HUES48 (cell line): ENCODE data around the gene CRTAP.
"Not testable (repeated sequence)": the region's sequence is repeated elsewhere in the genome, so short reads cannot be mapped to it uniquely, and the experiment has no call there.

ENCODE experiments used
- H3K27ac ChIP-seq: one replicate; pipeline ENCODE4 v1.7.0; 2013; ENCODE audit warnings: low read depth, low read length, inconsistent platforms
- H3K27me3 ChIP-seq: 2 replicates; pipeline ENCODE4 v1.6.1; 2013; ENCODE audit warnings: mild to moderate bottlenecking, low read length; ENCODE audit not compliant: control insufficient read depth, insufficient read depth
- H3K36me3 ChIP-seq: 2 replicates; pipeline ENCODE4 v1.6.1; 2013; ENCODE audit warnings: low read length; ENCODE audit not compliant: control insufficient read depth, insufficient read depth
- H3K4me1 ChIP-seq: 2 replicates; pipeline ENCODE4 v1.6.1; 2013; ENCODE audit warnings: mild to moderate bottlenecking, low read length; ENCODE audit not compliant: control insufficient read depth, insufficient read depth
- H3K4me3 ChIP-seq: 2 replicates; pipeline ENCODE4 v1.5.1; 2013; ENCODE audit warnings: mild to moderate bottlenecking, low read depth, low read length
- H3K9ac ChIP-seq: 2 replicates; pipeline ENCODE4 v1.6.1; 2013; ENCODE audit warnings: mild to moderate bottlenecking, low read depth, low read length, moderate library complexity
- H3K9me3 ChIP-seq: 2 replicates; pipeline ENCODE4 v1.6.1; 2013; ENCODE audit warnings: low read length; ENCODE audit not compliant: control insufficient read depth, insufficient read depth

CRTAP gene

DNA sequence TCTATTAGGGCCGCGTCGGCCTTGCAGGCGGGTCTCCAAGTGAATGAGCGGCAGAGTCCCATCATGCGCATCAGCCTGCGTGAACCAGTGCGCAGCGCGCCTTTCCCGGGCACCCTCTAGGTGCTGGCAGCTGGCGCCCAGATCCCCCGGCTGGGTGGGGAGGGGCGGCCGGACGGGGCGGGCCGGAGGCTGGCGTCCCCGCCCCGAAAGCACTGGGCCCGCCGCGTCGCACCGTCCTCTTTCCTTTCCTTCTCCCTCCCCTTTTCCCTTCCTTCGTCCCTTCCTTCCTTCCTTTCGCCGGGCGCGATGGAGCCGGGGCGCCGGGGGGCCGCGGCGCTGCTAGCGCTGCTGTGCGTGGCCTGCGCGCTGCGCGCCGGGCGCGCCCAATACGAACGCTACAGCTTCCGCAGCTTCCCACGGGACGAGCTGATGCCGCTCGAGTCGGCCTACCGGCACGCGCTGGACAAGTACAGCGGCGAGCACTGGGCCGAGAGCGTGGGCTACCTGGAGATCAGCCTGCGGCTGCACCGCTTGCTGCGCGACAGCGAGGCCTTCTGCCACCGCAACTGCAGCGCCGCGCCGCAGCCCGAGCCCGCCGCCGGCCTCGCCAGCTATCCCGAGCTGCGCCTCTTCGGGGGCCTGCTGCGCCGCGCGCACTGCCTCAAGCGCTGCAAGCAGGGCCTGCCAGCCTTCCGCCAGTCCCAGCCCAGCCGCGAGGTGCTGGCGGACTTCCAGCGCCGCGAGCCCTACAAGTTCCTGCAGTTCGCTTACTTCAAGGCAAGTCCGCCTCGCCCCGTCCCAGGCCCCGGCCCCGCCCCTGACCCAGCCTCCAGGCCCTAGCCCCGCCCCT lies at the start of gene CRTAP:
TSS of gene CRTAP (plus strand) at position 243 of the 850 bp plus-strand sequence. CDS start at position 307, 64 bp downstream.
- H3K27me3 ChIP-seq, result no peaks in the 10 kb centered on the region
- peak within 1 kb of the TSS; percentile 76 for H3K9ac ChIP-seq
- H3K4me3 ChIP-seq, result peak within 1 kb of the TSS; percentile 92
- H3K9me3 ChIP-seq, result no peaks in the 10 kb centered on the region
- peak within 1 kb of the TSS; percentile 87 for H3K27ac ChIP-seq
- no peaks in the 10 kb centered on the region; the same call in 1 of the 2 replicates for H3K36me3 ChIP-seq
- H3K4me1 ChIP-seq, result 0 out of 2 replicates have a peak, but pooled peaks cover 8% of the 10 kb centered on the region

DNA sequence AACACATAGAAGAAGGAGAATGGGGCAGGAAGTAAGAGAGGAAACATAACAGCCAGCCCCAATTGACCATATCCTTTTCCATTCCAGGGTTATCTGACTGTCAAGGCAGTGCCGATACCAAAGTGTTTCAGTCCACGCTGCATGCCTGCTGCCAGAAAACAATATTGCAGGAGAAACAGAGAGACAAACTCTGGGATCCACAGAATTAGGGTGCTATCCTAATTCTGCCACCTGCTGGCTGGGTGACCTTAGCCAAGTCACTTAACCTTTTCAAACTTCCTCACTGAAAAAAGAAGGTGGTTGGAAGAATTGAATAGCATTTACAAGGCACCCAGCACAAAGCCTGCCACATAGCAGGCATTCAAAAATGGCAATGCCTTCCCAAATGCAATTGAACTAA lies 48.9 kb upstream of the CRTAP start:
- Histone ChIP-seq H3K4me1 (no peaks in the 10 kb centered on the region), H3K4me3 (no peak overlapping the region), H3K27ac (no peak overlapping the region), H3K9ac (no peak overlapping the region), H3K36me3 (peaks cover 24% of the 10 kb centered on the region), H3K27me3 (no peaks in the 10 kb centered on the region), H3K9me3 (no peaks in the 10 kb centered on the region)

GRCh38 chr3:33067484-33067883 lies 46.3 kb upstream of the CRTAP start:
- Histone ChIP-seq H3K27ac (no peak overlapping the region), H3K9ac (no peak overlapping the region), H3K4me3 (no peak overlapping the region), H3K36me3 (peaks cover 23% of the 10 kb centered on the region), H3K4me1 (0 out of 2 replicates have a peak, but pooled peaks cover 3% of the 10 kb centered on the region), H3K9me3 (no peaks in the 10 kb centered on the region), H3K27me3 (no peaks in the 10 kb centered on the region)

- not testable (repeated sequence) for H3K9ac ChIP-seq, H3K4me3 ChIP-seq, H3K27ac ChIP-seq, H3K27me3 ChIP-seq, H3K9me3 ChIP-seq, H3K4me1 ChIP-seq
- peaks cover 15% of the 10 kb centered on the region for H3K36me3 ChIP-seq
Observed at GRCh38 chr3:33069862-33070261, 44.0 kb upstream of the CRTAP start.

- Histone ChIP-seq H3K36me3 (peaks cover 11% of the 10 kb centered on the region), H3K9ac (no peak overlapping the region), H3K4me1 (0 out of 2 replicates have a peak, but pooled peaks cover 5% of the 10 kb centered on the region), H3K4me3 (no peak overlapping the region), H3K27me3 (no peaks in the 10 kb centered on the region), H3K9me3 (no peaks in the 10 kb centered on the region), H3K27ac (no peak overlapping the region)
Observed at GRCh38 chr3:33071181-33071580, 42.6 kb upstream of the CRTAP start.

DNA sequence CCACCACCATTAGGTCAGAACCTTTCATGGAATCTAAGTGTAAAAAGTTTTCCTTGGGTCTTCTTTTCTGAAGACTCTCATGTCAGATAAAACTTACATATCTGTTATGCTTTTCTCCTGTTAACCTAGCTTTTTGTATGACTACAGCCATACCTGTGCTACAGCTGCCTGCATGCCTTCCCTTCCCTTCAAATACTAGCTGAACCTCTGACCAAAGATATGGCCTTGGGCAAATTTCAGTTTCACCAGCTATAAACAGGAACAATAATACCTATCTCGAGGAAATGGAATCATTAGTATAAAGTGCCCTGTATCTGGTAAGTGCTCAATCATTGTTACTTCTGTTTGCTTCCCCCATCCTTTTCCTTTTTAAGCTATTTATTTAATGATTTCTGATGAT lies 41.9 kb upstream of the CRTAP start:
- Histone ChIP-seq H3K9me3 (no peaks in the 10 kb centered on the region), H3K36me3 (peaks cover 11% of the 10 kb centered on the region), H3K4me3 (no peak overlapping the region), H3K27ac (no peak overlapping the region), H3K4me1 (0 out of 2 replicates have a peak, but pooled peaks cover 5% of the 10 kb centered on the region), H3K9ac (no peak overlapping the region), H3K27me3 (no peaks in the 10 kb centered on the region)

DNA sequence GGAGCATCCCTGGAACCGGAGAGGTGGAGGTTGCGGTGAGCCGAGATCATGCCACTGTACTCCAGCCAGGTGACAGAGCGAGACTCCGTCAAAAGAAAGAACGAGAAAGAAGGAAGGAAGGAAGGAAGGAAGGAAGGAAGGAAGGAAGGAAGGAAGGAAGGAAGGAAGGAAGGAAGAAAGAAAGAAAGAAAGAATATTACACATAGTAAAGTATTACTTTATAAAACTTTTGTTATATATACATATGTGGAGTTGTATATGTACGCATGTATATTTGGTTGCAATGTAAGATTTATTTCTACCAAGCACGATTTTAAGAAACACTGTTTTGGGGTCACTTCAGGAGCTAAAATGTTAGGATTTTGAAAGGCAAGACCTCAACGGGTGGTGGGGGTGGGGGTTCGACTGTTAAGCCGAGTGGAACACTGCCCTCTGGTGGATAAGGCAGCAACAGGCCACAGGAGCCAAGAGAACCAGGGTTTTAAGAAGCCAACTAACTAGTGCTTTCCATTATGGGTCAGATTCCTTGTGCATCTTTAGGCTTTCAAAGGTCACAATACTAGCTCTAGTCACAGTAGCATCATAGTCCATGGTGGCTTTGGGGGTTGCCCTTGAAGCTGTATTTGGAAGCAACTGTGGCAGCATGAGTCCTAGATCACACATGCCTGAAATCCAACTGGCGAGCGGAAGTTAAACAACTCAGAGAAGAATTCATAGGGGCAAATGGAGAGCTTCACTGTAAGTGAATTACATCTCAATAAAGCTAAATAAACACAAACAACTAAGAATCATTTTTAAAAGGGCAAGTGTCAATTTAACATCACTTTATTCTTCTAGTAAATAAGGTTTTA lies 39.4 kb upstream of the CRTAP start:
- peaks cover 5% of the 10 kb centered on the region; the same call in 1 of the 2 replicates for H3K36me3 ChIP-seq
- 0 out of 2 replicates have a peak, but pooled peaks cover 5% of the 10 kb centered on the region for H3K4me1 ChIP-seq
- H3K27ac ChIP-seq, result no peak overlapping the region

DNA sequence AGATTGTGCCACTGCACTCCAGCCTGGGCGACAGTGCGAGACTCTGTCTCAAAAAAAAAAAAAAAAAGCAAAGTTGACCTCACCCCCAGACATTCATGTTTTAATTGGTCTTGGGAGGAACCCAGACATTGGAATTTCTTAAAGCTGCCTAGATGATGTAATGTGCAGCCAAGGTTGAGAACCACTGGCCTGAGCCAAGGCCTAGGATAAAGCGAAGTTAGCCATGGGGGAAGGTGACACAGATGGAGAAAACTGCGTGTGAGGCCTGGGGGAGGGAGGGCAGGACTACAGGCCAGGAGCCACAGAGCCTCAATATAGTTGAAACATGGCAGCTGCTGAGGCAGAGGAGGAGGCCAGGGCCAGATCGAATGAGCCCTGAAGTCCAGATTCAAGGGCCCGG lies 37.8 kb upstream of the CRTAP start:
- H3K27me3 ChIP-seq, result no peaks in the 10 kb centered on the region
- H3K4me3 ChIP-seq, result no peak overlapping the region
- 0 out of 2 replicates have a peak, but pooled peaks cover 4% of the 10 kb centered on the region for H3K4me1 ChIP-seq
- no peak overlapping the region for H3K9ac ChIP-seq
- no peak overlapping the region for H3K27ac ChIP-seq
- peaks cover 5% of the 10 kb centered on the region; the same call in 1 of the 2 replicates for H3K36me3 ChIP-seq
- no peaks in the 10 kb centered on the region for H3K9me3 ChIP-seq

More for the DNA sequence above, 39.4 kb upstream of the CRTAP start:
- Histone ChIP-seq H3K4me3 (no peak overlapping the region), H3K9ac (no peak overlapping the region), H3K9me3 (no peaks in the 10 kb centered on the region), H3K27me3 (no peaks in the 10 kb centered on the region)

DNA sequence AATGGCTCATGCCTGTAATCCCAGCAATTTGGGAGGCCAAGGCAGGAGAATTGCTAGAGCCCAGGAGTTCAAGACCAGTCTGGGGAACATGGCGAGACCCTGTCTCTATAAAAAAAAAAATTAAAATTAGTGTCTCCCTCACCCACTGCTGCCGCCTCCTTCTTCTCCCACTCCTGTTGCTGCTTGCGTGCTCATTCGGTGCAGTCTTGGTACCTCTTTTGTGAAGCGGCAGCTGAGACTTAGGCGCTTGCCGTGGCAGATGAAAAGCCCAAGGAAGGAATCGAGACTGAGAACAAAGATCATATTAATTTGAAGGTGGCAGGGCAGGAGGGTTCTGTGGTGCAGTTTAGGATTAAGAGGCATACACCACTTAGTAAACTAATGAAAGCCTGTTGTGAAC lies 36.9 kb upstream of the CRTAP start:
- H3K27me3 ChIP-seq, result no peaks in the 10 kb centered on the region
- 0 out of 2 replicates have a peak, but pooled peaks cover 2% of the 10 kb centered on the region for H3K4me1 ChIP-seq
- peaks cover 4% of the 10 kb centered on the region; the same call in 1 of the 2 replicates for H3K36me3 ChIP-seq
- no peaks in the 10 kb centered on the region for H3K9me3 ChIP-seq
- no peak overlapping the region for H3K4me3 ChIP-seq
- H3K27ac ChIP-seq, result no peak overlapping the region
- no peak overlapping the region for H3K9ac ChIP-seq

DNA sequence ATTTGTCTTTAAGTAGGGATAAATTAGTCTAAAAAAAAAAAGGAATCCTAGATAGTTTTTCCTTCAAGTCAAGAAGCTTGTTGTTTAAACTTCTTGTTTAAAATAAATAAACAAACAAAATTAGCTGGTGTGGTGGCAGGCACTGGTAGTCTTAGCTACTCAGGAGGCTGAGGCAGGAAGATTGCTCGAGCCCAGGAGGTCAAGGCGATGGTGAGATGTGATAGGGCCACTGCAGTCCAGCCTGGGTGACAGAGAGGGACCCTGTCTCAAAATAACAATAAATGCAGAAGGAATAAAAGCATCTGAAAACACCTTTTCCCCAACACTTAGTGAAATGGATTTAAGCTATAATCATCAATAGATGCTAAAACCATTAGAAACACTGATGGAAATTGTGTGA lies 35.8 kb upstream of the CRTAP start:
- H3K27ac ChIP-seq, result no peak overlapping the region
- 0 out of 2 replicates have a peak, but pooled peaks cover 2% of the 10 kb centered on the region for H3K4me1 ChIP-seq
- H3K27me3 ChIP-seq, result no peaks in the 10 kb centered on the region
- H3K36me3 ChIP-seq, result no peaks in the 10 kb centered on the region
- no peaks in the 10 kb centered on the region for H3K9me3 ChIP-seq
- H3K9ac ChIP-seq, result no peak overlapping the region
- no peak overlapping the region for H3K4me3 ChIP-seq
